Caco-2 (cell line): ENCODE measurements around the gene RAP2A. TPM values are rescaled to one million over a fixed set of nuclear protein-coding genes. Genes with fewer than 3 reads are reported as not detected.

ENCODE experiments used
- BruUV-seq: library from RNA; stranded (reverse); fragments of 400-500 nt; replicated peaks from 2 replicates; lab custom pipeline; 2021; lab: Mats Ljungman, UMichigan
- CTCF ChIA-PET: fragments of 300-600 bp; sonication (Branson Sonifier 250); formaldehyde crosslinking; loops from one replicate; lab custom pipeline; 2022; ENCODE audit warnings: antibody characterized with exemption; lab: Charles Lee
- POLR2A ChIA-PET: fragments of 300-600 bp; sonication (Branson Sonifier 250); formaldehyde crosslinking; loops from one replicate; lab custom pipeline; 2022; ENCODE audit warnings: antibody characterized with exemption; lab: Charles Lee
- DNase-seq, 2 experiments: peaks; one replicate each; pipeline versions ENCODE4 v3.0.0 to v3.0.0-alpha.2; 2020 to 2022
- H3K27me3 ChIP-seq: replicated peaks from 2 replicates; pipeline ENCODE4 v1.6.0; 2011; ENCODE audit warnings: low read length; ENCODE audit not compliant: control insufficient read depth, insufficient read depth
- H3K36me3 ChIP-seq: 2 replicates; pipeline ENCODE4 v1.5.1; 2011; ENCODE audit warnings: low read length; ENCODE audit not compliant: control insufficient read depth, insufficient read depth
- H3K4me1 ChIP-seq: fragments of 250-450 bp; sonication (Bioruptor Pico); 2 replicates; pipeline ENCODE4 v1.5.1; 2020; ENCODE audit warnings: mild to moderate bottlenecking
- H3K4me3 ChIP-seq: 2 replicates; pipeline ENCODE4 v1.5.1; 2011; ENCODE audit warnings: low read depth, mild to moderate bottlenecking, control low read depth, low read length
- H3K9me3 ChIP-seq: fragments of 250-450 bp; sonication (Bioruptor Pico); 2 replicates; pipeline ENCODE4 v1.5.1; 2020; ENCODE audit warnings: mild to moderate bottlenecking, moderate library complexity
- H3K27ac Mint-ChIP-seq: one replicate; pipeline ENCODE4 v1.8.0; 2022; ENCODE audit warnings: mixed read lengths; ENCODE audit not compliant: unreplicated experiment
- H3K27me3 Mint-ChIP-seq: one replicate; pipeline ENCODE4 v1.8.0; 2022; ENCODE audit warnings: mixed read lengths; ENCODE audit not compliant: insufficient read depth, unreplicated experiment
- H3K36me3 Mint-ChIP-seq: one replicate; pipeline ENCODE4 v1.8.0; 2022; ENCODE audit warnings: mild to moderate bottlenecking, mixed read lengths; ENCODE audit not compliant: insufficient read depth, unreplicated experiment
- H3K4me1 Mint-ChIP-seq: one replicate; pipeline ENCODE4 v1.8.0; 2022; ENCODE audit warnings: low read depth, mixed read lengths; ENCODE audit not compliant: unreplicated experiment
- H3K4me3 Mint-ChIP-seq: one replicate; pipeline ENCODE4 v1.8.0; 2022; ENCODE audit warnings: mild to moderate bottlenecking, moderate library complexity, mixed read lengths; ENCODE audit not compliant: unreplicated experiment
- H3K9me3 Mint-ChIP-seq: one replicate; pipeline ENCODE4 v1.8.0; 2022; ENCODE audit warnings: mixed read lengths; ENCODE audit not compliant: unreplicated experiment
- CTCF ChIP-seq, 2 experiments: fragments of 200-600 bp in 1 of 2; IDR thresholded peaks; 1 replicate in 1 of 2; 2 replicates in 1 of 2; pipeline versions ENCODE4 v1.5.1 to v1.8.0; 2011 to 2022; ENCODE audit warnings: antibody characterized with exemption in 1 of 2, control low read depth in 1 of 2, inconsistent platforms in 1 of 2, low read depth in 1 of 2, low read length in 1 of 2, mild to moderate bottlenecking in 1 of 2, moderate library complexity in 1 of 2; ENCODE audit not compliant: insufficient read depth in 1 of 2, severe bottlenecking in 1 of 2, unreplicated experiment in 1 of 2
- intact Hi-C: fragments of 100-400 bp; cut with micrococcal nuclease; formaldehyde crosslinking; loops from one replicate; pipeline ENCODE4 v1.10.0; 2022; ENCODE audit not compliant: unreplicated experiment
- total RNA-seq: library from RNA; stranded (reverse); gene quantifications from 2 replicates; pipeline ENCODE4 v1.2.3, GENCODE V29; 2022

The RAP2A gene
- total RNA-seq, 1 experiment from 2014 or later: 19.7 TPM

DNA sequence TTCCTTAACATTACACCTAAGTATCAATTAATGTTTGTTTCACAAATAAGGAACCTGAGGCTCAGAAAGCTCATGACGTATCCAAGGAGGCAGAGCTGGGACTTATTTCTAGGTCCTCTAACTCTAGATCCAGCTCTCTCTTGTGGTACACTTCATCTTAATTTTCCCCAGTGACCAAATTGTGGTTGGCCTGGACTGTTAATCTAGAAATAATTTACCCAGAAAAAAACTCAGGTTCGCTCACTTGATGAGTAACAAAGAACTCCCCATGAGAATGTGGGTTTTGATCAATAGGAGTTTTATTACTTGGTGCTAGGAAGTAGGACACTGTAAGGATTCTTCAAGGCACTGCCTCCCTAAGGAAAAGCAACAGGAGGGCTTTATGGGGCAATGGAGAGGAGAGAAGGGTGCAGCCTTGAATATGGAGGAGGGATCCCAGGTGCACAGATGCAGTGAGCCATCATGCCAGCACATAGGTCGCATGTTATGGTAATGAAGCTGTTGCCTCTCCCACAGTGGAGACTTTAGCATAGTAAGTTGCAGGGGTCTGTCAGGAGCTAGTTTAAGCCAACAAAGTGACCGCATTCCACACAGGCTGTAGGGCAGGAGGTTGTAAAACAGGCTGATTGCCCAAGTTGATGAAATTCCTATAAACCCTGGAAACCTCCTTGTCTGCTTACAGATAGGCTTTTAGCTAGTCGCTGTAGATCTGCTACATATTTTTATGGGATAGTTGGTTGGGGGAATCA is 14.7 kb downstream of the RAP2A start:
- DNase-seq: peak; percentile 52 to 59
- Mint-ChIP-seq H3K4me1 (peaks cover 11% of the 10 kb centered on the region), H3K9me3 (no peaks in the 10 kb centered on the region), H3K36me3 (peaks cover 7% of the 10 kb centered on the region), H3K27ac (peak overlapping the region; percentile 7), H3K27me3 (no peaks in the 10 kb centered on the region), H3K4me3 (no peak overlapping the region)
- Histone ChIP-seq H3K4me3 (no peak overlapping the region), H3K9me3 (no peaks in the 10 kb centered on the region), H3K4me1 (peaks cover 3% of the 10 kb centered on the region; the same call in 1 of the 2 replicates), H3K27me3 (no peaks in the 10 kb centered on the region), H3K36me3 (no peaks in the 10 kb centered on the region)
- BruUV-seq: no TSS peak
- intact Hi-C loops: no loop called here
- CTCF ChIA-PET: interaction anchor here (0.6 to 1.6 kb wide), 4 partner anchors 16 to 1731 kb away, joined by 3 to 7 read pairs (median 4); no protein-coding TSS in a partner anchor
- POLR2A ChIA-PET: interaction anchor here (1.7 kb wide), 1 partner anchor 15 kb away, joined by 10 read pairs; no protein-coding TSS in a partner anchor
- TF ChIP-seq CTCF (IDR thresholded peaks at IDR 0.05; ENCODE audit: insufficient read depth in 1 of 2, low read depth in 1 of 2, low read length in 1 of 2, severe bottlenecking in 1 of 2, unreplicated experiment in 1 of 2): no peak

DNA sequence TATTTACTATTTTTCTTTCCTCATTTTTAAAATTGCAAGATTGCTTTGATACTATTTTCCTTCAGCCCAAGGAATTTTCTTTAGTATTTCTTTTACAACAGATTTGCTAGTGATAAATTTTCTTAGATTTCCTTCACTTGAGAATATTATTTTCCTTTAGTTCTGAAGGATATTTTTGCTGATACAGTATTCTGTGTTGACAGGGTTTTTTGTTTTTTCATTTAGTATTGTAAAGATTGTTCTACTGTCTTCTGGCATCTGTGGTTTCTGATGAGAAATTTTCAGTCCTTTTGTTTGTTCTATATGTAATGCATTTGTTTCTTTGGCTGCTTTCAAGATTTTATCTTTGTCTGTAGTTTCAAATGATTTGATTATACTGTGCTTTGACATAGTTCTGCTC is 20.7 kb downstream of the RAP2A start:
- no peaks in the 10 kb centered on the region for H3K9me3 ChIP-seq
- DNase-seq: no peak
- Mint-ChIP-seq H3K36me3 (no peaks in the 10 kb centered on the region), H3K27me3 (no peaks in the 10 kb centered on the region), H3K4me1 (no peaks in the 10 kb centered on the region), H3K4me3 (no peak overlapping the region), H3K27ac (no peak overlapping the region), H3K9me3 (no peaks in the 10 kb centered on the region)
- intact Hi-C loops: no loop called here
- ChIA-PET CTCF (no interaction called here), POLR2A (no interaction called here)
- no peaks in the 10 kb centered on the region for H3K27me3 ChIP-seq
- no peak overlapping the region for H3K4me3 ChIP-seq
- H3K4me1 ChIP-seq: no peaks in the 10 kb centered on the region
- H3K36me3 ChIP-seq: no peaks in the 10 kb centered on the region
- no TSS peak for BruUV-seq
- TF ChIP-seq CTCF (IDR thresholded peaks at IDR 0.05; ENCODE audit: insufficient read depth in 1 of 2, low read depth in 1 of 2, low read length in 1 of 2, severe bottlenecking in 1 of 2, unreplicated experiment in 1 of 2): no peak

DNA sequence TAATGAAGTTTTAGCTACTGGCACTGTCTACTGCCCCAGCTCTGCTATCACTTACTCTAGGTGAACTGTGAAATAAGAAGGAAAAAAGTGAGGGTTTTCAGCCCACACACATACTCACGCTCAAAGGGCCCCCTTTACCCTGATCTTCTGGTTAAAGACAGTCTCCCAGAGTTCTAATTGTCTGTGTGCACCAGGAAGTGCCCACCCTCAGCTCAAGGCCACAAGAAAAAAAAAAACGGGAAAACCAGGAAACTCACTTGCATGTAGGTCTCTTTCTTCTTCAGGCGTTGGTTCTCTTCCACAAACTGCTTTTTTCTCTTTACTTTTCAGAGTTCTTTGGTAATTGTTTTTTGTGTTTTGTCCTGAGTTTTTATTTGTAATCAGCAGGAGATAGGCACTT is 22.1 kb downstream of the RAP2A start:
- TF ChIP-seq CTCF (IDR thresholded peaks at IDR 0.05; ENCODE audit: insufficient read depth in 1 of 2, low read depth in 1 of 2, low read length in 1 of 2, severe bottlenecking in 1 of 2, unreplicated experiment in 1 of 2): no peak
- no peak overlapping the region for H3K27ac Mint-ChIP-seq
- H3K27me3 Mint-ChIP-seq: no peaks in the 10 kb centered on the region

More for the DNA sequence above, 22.1 kb downstream of the RAP2A start:
- H3K4me1 ChIP-seq: no peaks in the 10 kb centered on the region
- no peak for DNase-seq
- H3K9me3 ChIP-seq: no peaks in the 10 kb centered on the region
- POLR2A ChIA-PET: no interaction called here
- no TSS peak for BruUV-seq
- intact Hi-C loops: no loop called here
- H3K4me3 ChIP-seq: no peak overlapping the region
- no peak overlapping the region for H3K4me3 Mint-ChIP-seq
- H3K36me3 ChIP-seq: no peaks in the 10 kb centered on the region
- no peaks in the 10 kb centered on the region for H3K4me1 Mint-ChIP-seq
- H3K27me3 ChIP-seq: no peaks in the 10 kb centered on the region
- H3K9me3 Mint-ChIP-seq: no peaks in the 10 kb centered on the region
- CTCF ChIA-PET: no interaction called here
- H3K36me3 Mint-ChIP-seq: no peaks in the 10 kb centered on the region
